ENCODE measurements around the gene ADAMTS20.
A peak's percentile ranks its signal among the peaks of the same experiment; 100 is the strongest.
"Not testable (repeated sequence)": the region's sequence is repeated elsewhere in the genome, so short reads cannot be mapped to it uniquely, and the experiment has no call there.

The ADAMTS20 gene

DNA sequence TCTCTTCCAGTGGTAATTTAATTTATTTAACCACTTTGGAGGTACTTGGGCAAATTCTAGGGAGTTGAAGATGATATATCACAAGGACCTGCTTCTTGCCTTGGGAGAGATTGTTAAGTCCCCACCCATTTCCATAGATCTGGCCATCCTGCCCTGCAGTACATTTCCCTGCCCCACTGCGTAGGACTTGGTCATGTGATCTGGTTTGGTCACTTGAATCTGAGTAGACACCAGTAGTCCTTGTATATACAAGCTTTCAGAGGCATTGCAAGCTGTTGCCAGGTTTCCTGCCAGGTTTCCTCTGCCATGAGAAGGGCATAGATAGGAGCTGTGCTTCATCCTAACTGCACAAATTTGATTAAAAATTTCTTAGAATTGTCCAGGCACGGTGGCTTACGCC, 200.0 kb downstream of the ADAMTS20 start:
- POLR2A ChIA-PET = no interaction called here
- DNase-seq (ENCODE audit: extremely low spot score) = no peak
- TF ChIP-seq HDGF (IDR thresholded peaks at IDR 0.05; ENCODE audit: borderline replicate concordance) = no peak
- TF ChIP-seq LEF1 (IDR thresholded peaks at IDR 0.05; ENCODE audit: borderline replicate concordance) = no peak
- TF ChIP-seq CTBP1 (IDR thresholded peaks at IDR 0.05; ENCODE audit: borderline replicate concordance) = no peak
- TF ChIP-seq ARNT (IDR thresholded peaks at IDR 0.05) = no peak
- TF ChIP-seq L3MBTL2 (conservative IDR thresholded peaks at IDR 0.05) = no peak
- TF ChIP-seq BHLHE40 (IDR thresholded peaks at IDR 0.05; ENCODE audit: borderline replicate concordance) = no peak
- no peak for TF ChIP-seq TARDBP (IDR thresholded peaks at IDR 0.05)
- no peak for TF ChIP-seq ELF4 (IDR thresholded peaks at IDR 0.05)
- CTCF ChIA-PET = no interaction called here

- CTCF ChIA-PET = no interaction called here
These were observed 202.1 kb downstream of the ADAMTS20 start for GRCh38 chr12:43349863-43350262.

DNA sequence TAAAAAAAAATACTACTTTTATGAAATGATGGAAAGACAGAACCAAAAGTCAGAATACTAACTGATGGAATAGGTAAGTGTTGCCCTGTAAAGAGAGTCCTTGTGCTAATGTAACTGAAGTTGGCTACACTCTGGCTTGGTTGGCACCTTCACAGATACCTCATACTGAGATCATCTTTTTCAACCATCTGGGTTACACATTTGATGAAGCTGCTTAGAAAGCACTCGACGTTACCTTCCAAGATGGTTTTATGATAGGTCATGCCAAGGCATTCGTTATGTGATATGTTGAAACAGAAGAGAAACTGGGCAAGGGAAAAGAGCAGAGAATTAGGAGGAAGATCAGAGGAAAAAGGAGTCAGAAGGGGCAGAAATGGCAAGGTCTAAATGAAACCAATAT, 203.8 kb downstream of the ADAMTS20 start:
- TF ChIP-seq CTBP1 (IDR thresholded peaks at IDR 0.05; ENCODE audit: borderline replicate concordance) = no peak
- ChIA-PET CTCF (no interaction called here), POLR2A (no interaction called here)
- no peak for DNase-seq (ENCODE audit: extremely low spot score)

More at GRCh38 chr12:43349863-43350262, 202.1 kb downstream of the ADAMTS20 start:
- TF ChIP-seq ZNF384 (IDR thresholded peaks at IDR 0.05) (no peak), PKNOX1 (IDR thresholded peaks at IDR 0.05) (no peak), L3MBTL2 (conservative IDR thresholded peaks at IDR 0.05) (no peak), FOXK2 (IDR thresholded peaks at IDR 0.05) (no peak)
- POLR2A ChIA-PET = no interaction called here
- DNase-seq (ENCODE audit: extremely low spot score) = no peak

- TF ChIP-seq FOXA1 (IDR thresholded peaks at IDR 0.05) (no peak), LEF1 (IDR thresholded peaks at IDR 0.05; ENCODE audit: borderline replicate concordance) (no peak), SP1 (IDR thresholded peaks at IDR 0.05) (no peak), FOXM1 (IDR thresholded peaks at IDR 0.05; ENCODE audit: borderline replicate concordance) (no peak), TARDBP (IDR thresholded peaks at IDR 0.05) (no peak), NFRKB (IDR thresholded peaks at IDR 0.05) (no peak)
- ChIA-PET CTCF (no interaction called here), POLR2A (no interaction called here)
- DNase-seq (ENCODE audit: extremely low spot score) = no peak
These were observed 205.0 kb downstream of the ADAMTS20 start for GRCh38 chr12:43347026-43347425.

DNA sequence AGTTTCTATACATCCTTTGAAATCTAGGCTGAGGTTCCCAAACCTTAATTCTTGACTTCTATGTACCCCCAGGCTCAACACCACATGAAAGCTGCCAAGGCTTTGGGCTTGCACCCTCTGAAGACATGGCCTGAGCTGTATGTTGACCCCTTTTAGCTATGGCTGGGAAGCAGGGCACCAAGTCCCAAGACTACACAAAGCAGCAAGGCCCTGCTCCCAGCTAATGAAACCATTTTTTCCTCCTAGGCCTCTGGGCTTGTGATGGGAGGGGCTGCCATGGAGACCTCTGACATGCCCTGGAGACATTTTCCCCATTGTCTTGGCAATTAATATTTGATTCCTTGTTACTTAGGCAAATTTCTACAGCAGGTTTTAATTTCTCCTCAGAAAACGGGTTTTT, 207.0 kb downstream of the ADAMTS20 start:
- ChIA-PET CTCF (no interaction called here), POLR2A (no interaction called here)
- DNase-seq (ENCODE audit: extremely low spot score) = no peak
- TF ChIP-seq FOXA1 (IDR thresholded peaks at IDR 0.05) = no peak
- TF ChIP-seq L3MBTL2 (conservative IDR thresholded peaks at IDR 0.05) = no peak
- no peak for TF ChIP-seq FOXM1 (IDR thresholded peaks at IDR 0.05; ENCODE audit: borderline replicate concordance)
- no peak for TF ChIP-seq FOXK2 (IDR thresholded peaks at IDR 0.05)
- no peak for TF ChIP-seq CTBP1 (IDR thresholded peaks at IDR 0.05; ENCODE audit: borderline replicate concordance)
- TF ChIP-seq NFRKB (IDR thresholded peaks at IDR 0.05) = no peak
- no peak for TF ChIP-seq TARDBP (IDR thresholded peaks at IDR 0.05)
- no peak for TF ChIP-seq LEF1 (IDR thresholded peaks at IDR 0.05; ENCODE audit: borderline replicate concordance)
- no peak for TF ChIP-seq ZNF384 (IDR thresholded peaks at IDR 0.05)
- TF ChIP-seq PKNOX1 (IDR thresholded peaks at IDR 0.05) = no peak
- no peak for TF ChIP-seq SUZ12 (IDR thresholded peaks at IDR 0.05)
- TF ChIP-seq SP1 (IDR thresholded peaks at IDR 0.05) = no peak

GRCh38 chr12:43341785-43342313, 210.2 kb downstream of the ADAMTS20 start:
- CTCF ChIA-PET = interaction anchor here (0.6 kb wide), 1 partner anchor 553 kb away, joined by 3 read pairs; no protein-coding TSS in a partner anchor
- DNase-seq (ENCODE audit: extremely low spot score); POLR2A ChIA-PET: not testable (repeated sequence)

DNA sequence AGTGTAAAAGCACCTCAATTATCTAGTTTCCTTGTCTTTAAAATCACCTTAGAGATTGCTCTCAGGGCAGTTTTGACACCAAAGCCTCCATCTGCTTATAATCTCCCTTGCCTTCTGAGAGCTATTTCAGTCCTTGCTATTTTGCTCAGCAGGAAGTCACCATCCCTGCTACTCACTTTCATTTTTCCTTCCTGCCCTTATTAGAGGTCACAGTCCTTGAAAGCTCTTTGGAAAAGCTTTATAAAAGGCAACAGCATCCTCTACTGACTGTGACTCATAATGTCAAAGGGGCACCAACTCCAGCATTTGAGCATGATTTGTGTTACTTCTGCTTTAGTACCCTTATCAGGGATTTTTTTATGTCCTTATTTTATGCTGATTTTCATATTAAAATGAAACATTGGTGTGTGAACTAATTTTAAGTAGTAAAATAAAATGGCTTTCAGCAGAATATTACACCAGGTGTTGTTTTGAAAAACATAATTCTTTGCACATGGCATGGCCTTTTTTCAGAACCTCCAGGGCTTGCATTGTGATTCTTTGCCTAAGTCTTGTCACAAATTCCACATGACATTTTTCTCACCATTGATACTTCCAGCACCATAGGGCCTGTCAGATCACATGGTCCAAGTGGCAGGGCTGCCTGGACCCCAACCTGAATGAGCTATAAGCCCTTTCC, 213.0 kb downstream of the ADAMTS20 start:
- peak; percentile 52 for DNase-seq (ENCODE audit: extremely low spot score)
- ChIA-PET CTCF (interaction anchor here (0.6 kb wide), 1 partner anchor 848 kb away, joined by 3 read pairs; no protein-coding TSS in a partner anchor), POLR2A (no interaction called here)
- TF ChIP-seq CTBP1 (IDR thresholded peaks at IDR 0.05; ENCODE audit: borderline replicate concordance) = peak; percentile 52
- TF ChIP-seq LEF1 (IDR thresholded peaks at IDR 0.05; ENCODE audit: borderline replicate concordance) = no peak
- no peak for TF ChIP-seq SP1 (IDR thresholded peaks at IDR 0.05)
- TF ChIP-seq ZNF384 (IDR thresholded peaks at IDR 0.05) = no peak
- TF ChIP-seq NFRKB (IDR thresholded peaks at IDR 0.05) = no peak
- 0 out of 2 replicates have a peak, but pooled peaks have one; percentile 49 for TF ChIP-seq PKNOX1 (IDR thresholded peaks at IDR 0.05)
